IMR-90 (cell line): Measurements from ENCODE around the gene CPNE1. TPM values are rescaled to one million over a fixed set of nuclear protein-coding genes. Genes with fewer than 3 reads are reported as not detected.

ENCODE experiments used
- ATAC-seq: fragments of 200-7000 bp; cut with Tn5 transposase; 2 replicates; pipeline ENCODE4 v1.9.1; 2020; ENCODE audit warnings: low read depth, mild to moderate bottlenecking, moderate library complexity
- BruUV-seq: library from RNA; stranded (reverse); fragments of 400-500 nt; replicated peaks from 2 replicates; lab custom pipeline; 2021; lab: Mats Ljungman, UMichigan
- CTCF ChIA-PET: fragments of 300-600 bp; formaldehyde crosslinking; extraction: SDS; loops from one replicate; lab custom pipeline; 2021; ENCODE audit warnings: antibody characterized with exemption; lab: Yijun Ruan, JAX
- POLR2A ChIA-PET: fragments of 300-600 bp; sonication (Branson Sonifier 250); formaldehyde crosslinking; loops from one replicate; lab custom pipeline; 2022; ENCODE audit warnings: antibody characterized with exemption; ENCODE audit not compliant: unreplicated experiment; lab: Charles Lee
- DNase-seq: peaks from one replicate; pipeline ENCODE4 v3.0.0; 2013
- H2AFZ ChIP-seq: replicated peaks from 2 replicates; pipeline ENCODE3; 2013; ENCODE audit warnings: low read length, mild to moderate bottlenecking; ENCODE audit not compliant: poor library complexity
- H2AK5ac ChIP-seq: 2 replicates; pipeline ENCODE4 v1.6.1; 2013; ENCODE audit warnings: low read depth, low read length, inconsistent platforms
- H2AK9ac ChIP-seq: replicated peaks from 2 replicates; pipeline ENCODE3; 2013; ENCODE audit warnings: mild to moderate bottlenecking, low read depth, low read length, moderate library complexity; ENCODE audit not compliant: poor library complexity
- H2BK120ac ChIP-seq: 2 replicates; pipeline ENCODE4 v1.6.1; 2013; ENCODE audit warnings: low read depth, low read length, inconsistent platforms
- H2BK15ac ChIP-seq: 3 replicates; pipeline ENCODE4 v1.6.1; 2013; ENCODE audit warnings: low read depth, low read length, inconsistent platforms
- H2BK20ac ChIP-seq: 2 replicates; pipeline ENCODE4 v1.6.1; 2013; ENCODE audit warnings: low read depth, mild to moderate bottlenecking, inconsistent platforms, low read length, moderate library complexity
- H2BK5ac ChIP-seq: 2 replicates; pipeline ENCODE4 v1.6.1; 2013; ENCODE audit warnings: mild to moderate bottlenecking, low read depth, low read length, inconsistent platforms; ENCODE audit not compliant: poor library complexity, severe bottlenecking
- H3K14ac ChIP-seq: replicated peaks from 2 replicates; pipeline ENCODE4 v1.6.1; 2013; ENCODE audit warnings: low read depth, low read length, inconsistent platforms
- H3K18ac ChIP-seq: 2 replicates; pipeline ENCODE4 v1.6.1; 2013; ENCODE audit warnings: low read depth, low read length, control low read depth
- H3K23ac ChIP-seq: 2 replicates; pipeline ENCODE4 v1.6.1; 2013; ENCODE audit warnings: low read depth, low read length, inconsistent platforms
- H3K27ac ChIP-seq: 2 replicates; pipeline ENCODE4 v1.5.1; 2013; ENCODE audit warnings: mild to moderate bottlenecking, control low read depth, low read length; ENCODE audit not compliant: insufficient read depth
- H3K27me3 ChIP-seq: 2 replicates; pipeline ENCODE4 v1.6.1; 2013; ENCODE audit warnings: low read length; ENCODE audit not compliant: control insufficient read depth, insufficient read depth
- H3K36me3 ChIP-seq: 2 replicates; pipeline ENCODE4 v1.6.1; 2013; ENCODE audit warnings: low read length, mixed read lengths; ENCODE audit not compliant: control insufficient read depth, insufficient read depth
- H3K4ac ChIP-seq: 2 replicates; pipeline ENCODE4 v1.6.1; 2013; ENCODE audit warnings: low read depth, low read length, inconsistent platforms
- H3K4me1 ChIP-seq: 2 replicates; pipeline ENCODE4 v1.6.1; 2013; ENCODE audit warnings: low read length, mixed read lengths; ENCODE audit not compliant: control insufficient read depth, insufficient read depth
- H3K4me2 ChIP-seq: 2 replicates; pipeline ENCODE4 v1.6.1; 2013; ENCODE audit warnings: low read depth, mild to moderate bottlenecking, control low read depth, low read length, moderate library complexity
- H3K4me3 ChIP-seq: 2 replicates; pipeline ENCODE4 v1.5.1; 2013; ENCODE audit warnings: low read depth, mild to moderate bottlenecking, control low read depth, low read length, moderate library complexity; ENCODE audit not compliant: insufficient read depth
- H3K56ac ChIP-seq: 2 replicates; pipeline ENCODE4 v1.6.1; 2013; ENCODE audit warnings: low read length, inconsistent platforms; ENCODE audit not compliant: insufficient read depth; ENCODE audit errors: extremely low read depth
- H3K79me1 ChIP-seq, 2 experiments: 2 replicates each; pipeline ENCODE4 v1.6.1; 2013; ENCODE audit warnings: low read length in 2 of 2, inconsistent platforms in 1 of 2, low read depth in 1 of 2
- H3K9ac ChIP-seq: 2 replicates; pipeline ENCODE4 v1.6.1; 2013; ENCODE audit warnings: low read depth, low read length, control low read depth
- H3K9me1 ChIP-seq: 2 replicates; pipeline ENCODE4 v1.6.1; 2013; ENCODE audit warnings: low read length, inconsistent platforms; ENCODE audit not compliant: insufficient read depth
- H3K9me3 ChIP-seq: 2 replicates; pipeline ENCODE4 v1.6.1; 2013; ENCODE audit warnings: low read length; ENCODE audit not compliant: control insufficient read depth, insufficient read depth
- H4K20me1 ChIP-seq: 2 replicates; pipeline ENCODE4 v1.6.1; 2013; ENCODE audit warnings: low read length, inconsistent platforms; ENCODE audit not compliant: insufficient read depth
- H4K5ac ChIP-seq: 2 replicates; pipeline ENCODE4 v1.6.1; 2013; ENCODE audit warnings: mild to moderate bottlenecking, low read depth, low read length, control low read depth
- H4K8ac ChIP-seq, 2 experiments: 2 replicates each; pipeline ENCODE4 v1.6.1; 2013; ENCODE audit warnings: low read depth in 2 of 2, low read length in 2 of 2, control low read depth in 1 of 2, inconsistent platforms in 1 of 2
- H4K91ac ChIP-seq: 2 replicates; pipeline ENCODE4 v1.6.1; 2013; ENCODE audit warnings: low read depth, low read length, inconsistent platforms; ENCODE audit not compliant: insufficient read depth
- CTCF ChIP-seq: conservative IDR thresholded peaks from 2 replicates; pipeline ENCODE4 v1.5.1; 2012; ENCODE audit warnings: mild to moderate bottlenecking, low read depth, low read length, improper control_type of control experiment
- ELK1 ChIP-seq: fragments of 150-350 bp; IDR thresholded peaks from 2 replicates; pipeline ENCODE4 v1.6.1; 2016; ENCODE audit warnings: low read depth, mild to moderate bottlenecking, low read length, moderate library complexity, borderline replicate concordance
- FOS ChIP-seq: fragments of 150-350 bp; IDR thresholded peaks from 2 replicates; pipeline ENCODE4 v1.6.1; 2016; ENCODE audit warnings: low read depth, low read length
- MXI1 ChIP-seq: IDR thresholded peaks from 2 replicates; pipeline ENCODE4 v1.6.1; 2012; ENCODE audit warnings: low read depth, mild to moderate bottlenecking, low read length, moderate library complexity, borderline replicate concordance
- NFE2L2 ChIP-seq: fragments of 150-350 bp; IDR thresholded peaks from 2 replicates; pipeline ENCODE4 v1.6.1; 2016; ENCODE audit warnings: low read depth, mild to moderate bottlenecking, low read length
- POLR2A ChIP-seq: IDR thresholded peaks from 2 replicates; pipeline ENCODE4 v1.6.1; 2012; ENCODE audit warnings: mild to moderate bottlenecking, low read depth, low read length
- RAD21 ChIP-seq: IDR thresholded peaks from 2 replicates; pipeline ENCODE4 v1.6.1; 2012; ENCODE audit warnings: low read length, improper control_type of control experiment
- WGBS, 2 experiments: methylation state at CpG; one replicate each; pipeline versions ENCODE4 v1.1.5 to v1.1.7; 2013; ENCODE audit warnings: missing lambda C conversion rate in 2 of 2; ENCODE audit not compliant: insufficient read length in 1 of 2; ENCODE audit errors: extremely low coverage in 2 of 2; 5-methylcytosine and 5-hydroxymethylcytosine counted together
- dilution Hi-C: fragments of 300-500 bp; cut with HindIII; formaldehyde crosslinking; loops from one replicate; pipeline ENCODE4 v1.14.3; 2018; ENCODE audit warnings: low sequenced_read_pairs; ENCODE audit not compliant: unreplicated experiment
- in situ Hi-C: fragments of 300-500 bp; cut with MboI; formaldehyde crosslinking; loops from 3 replicates; pipeline ENCODE4 v1.14.3; 2019; ENCODE audit warnings: low sequenced_read_pairs, inconsistent platforms, mixed read lengths
- intact Hi-C: fragments of 100-400 bp; cut with micrococcal nuclease; formaldehyde crosslinking; loops from 2 replicates; pipeline ENCODE4 v1.10.0; 2022
- polyA plus RNA-seq, 3 experiments: library from polyadenylated mRNA; depleted of rRNA; stranded (reverse); fragments of >200 nt; gene quantifications; 2 replicates each; pipeline ENCODE4 v1.2.3, GENCODE V29; 2012; ENCODE audit warnings: low replicate concordance in 1 of 3
- total RNA-seq: library from RNA; depleted of rRNA; stranded (reverse); fragments of >200 nt; gene quantifications from 2 replicates; pipeline ENCODE4 v1.2.3, GENCODE V29; 2012

The CPNE1 gene
- total and polyA plus RNA-seq, 2 of the 4 experiments (the other 2 are of a cell fraction), result 163 to 165 TPM

- Histone ChIP-seq H2AFZ (no peak overlapping the region), H3K9ac (no peak overlapping the region), H3K56ac (no peak overlapping the region), H3K9me3 (no peaks in the 10 kb centered on the region), H3K27ac (no peak overlapping the region), H2BK5ac (no peak overlapping the region), H3K79me1 (peaks cover 25 to 70% of the 10 kb centered on the region in 2 experiments), H3K27me3 (no peaks in the 10 kb centered on the region), H4K20me1 (peaks cover 91% of the 10 kb centered on the region), H3K14ac (no peak overlapping the region), H2AK5ac (no peak overlapping the region), H3K18ac (no peak overlapping the region), H3K9me1 (peaks cover 16% of the 10 kb centered on the region), H4K5ac (no peak overlapping the region), H3K4me1 (peaks cover 9% of the 10 kb centered on the region), H3K36me3 (peaks cover 23% of the 10 kb centered on the region), H4K8ac (no peak overlapping the region), H3K4ac (no peak overlapping the region), H3K23ac (no peak overlapping the region), H2AK9ac (no peak overlapping the region), H2BK120ac (no peak overlapping the region), H3K4me2 (no peak overlapping the region), H4K91ac (no peak overlapping the region), H2BK20ac (no peak overlapping the region), H2BK15ac (no peak overlapping the region), H3K4me3 (no peak overlapping the region)
- WGBS, 2 experiments, result 99% methylated on average over 8 of the region's 9 CpGs; no CpG with 5 or more reads in 1 of the 2 experiments
- ChIA-PET POLR2A (no interaction called here), CTCF (no interaction called here)
- TF ChIP-seq FOS (no peak), ELK1 (no peak), POLR2A (no peak), NFE2L2 (no peak), CTCF (no peak), MXI1 (no peak), RAD21 (no peak)
- dilution Hi-C loops, result no loop called here
- DNase-seq (no peak), ATAC-seq (no peak)
- intact Hi-C loops, result no loop called here
- in situ Hi-C loops, result no loop called here
- no TSS peak for BruUV-seq
These were observed 10.3 kb downstream of the CPNE1 start for GRCh38 chr20:35654415-35654814.
